Endometrial microvascular endothelial cells (primary cell): ENCODE results near the gene CACNB4. TPM values are rescaled to one million over a fixed set of nuclear protein-coding genes. Genes with fewer than 3 reads are reported as not detected.
"Not testable (repeated sequence)": the region's sequence is repeated elsewhere in the genome, so short reads cannot be mapped to it uniquely, and the experiment has no call there.

ENCODE experiments used
- in situ Hi-C: cut with HindIII; loops from 2 replicates; pipeline ENCODE4 v1.10.0; 2017; ENCODE audit warnings: low sequenced_read_pairs, low pct_unique_long_range_greater_than_20kb; ENCODE audit errors: inconsistent ontology term
- total RNA-seq: library from RNA; depleted of rRNA; stranded (reverse); fragments of >200 nt; gene quantifications from one replicate; pipeline ENCODE4 v1.2.3, GENCODE V29; 2015; ENCODE audit errors: inconsistent ontology term

Gene CACNB4
- not detected for total RNA-seq

DNA sequence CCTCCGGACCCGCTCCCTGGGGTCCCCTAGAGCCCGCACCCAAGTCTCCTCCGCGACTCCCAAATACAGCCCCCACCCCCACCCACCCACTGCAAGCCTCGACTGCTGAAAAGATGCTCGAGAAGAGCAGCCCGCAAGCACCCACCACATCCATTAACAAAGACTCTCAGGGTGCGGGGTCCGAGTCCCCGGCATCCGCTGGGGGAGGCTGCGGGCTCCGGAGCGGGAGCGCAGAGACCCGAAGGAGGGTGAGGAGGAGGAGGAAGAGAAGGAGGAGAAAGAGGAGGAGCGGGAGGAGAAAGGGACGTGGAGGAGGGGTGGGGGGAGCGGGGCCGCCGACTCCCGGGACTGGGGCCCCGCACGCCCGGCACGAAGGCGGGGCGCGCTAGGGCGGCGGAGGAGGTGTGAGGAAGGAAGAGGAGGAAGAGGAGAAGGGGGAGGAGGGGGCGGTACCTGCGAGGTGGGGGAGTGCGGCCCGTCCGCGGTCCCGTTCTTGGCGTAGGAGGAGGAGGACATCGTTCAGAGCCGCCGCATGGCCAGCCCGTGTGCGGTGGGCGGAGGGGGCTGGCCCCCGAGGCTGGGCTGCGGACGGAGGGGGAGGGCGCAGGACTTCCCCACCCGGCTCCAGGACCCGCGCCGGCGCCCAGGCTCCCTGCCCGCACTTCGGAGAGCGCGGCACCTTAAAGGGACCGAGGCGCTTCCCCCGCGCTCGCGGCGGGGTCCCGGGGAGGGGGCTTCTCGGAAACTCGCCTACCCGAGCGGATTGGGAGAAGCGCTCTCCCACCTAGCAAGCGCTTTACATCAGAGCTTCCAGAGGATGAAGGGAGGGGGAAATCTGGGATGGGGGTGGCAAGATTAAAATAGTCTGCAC, at the start of gene CACNB4:
CACNB4 (minus strand) TSS at position 549 of the 871 bp plus-strand sequence.
- in situ Hi-C loops = no loop called here

DNA sequence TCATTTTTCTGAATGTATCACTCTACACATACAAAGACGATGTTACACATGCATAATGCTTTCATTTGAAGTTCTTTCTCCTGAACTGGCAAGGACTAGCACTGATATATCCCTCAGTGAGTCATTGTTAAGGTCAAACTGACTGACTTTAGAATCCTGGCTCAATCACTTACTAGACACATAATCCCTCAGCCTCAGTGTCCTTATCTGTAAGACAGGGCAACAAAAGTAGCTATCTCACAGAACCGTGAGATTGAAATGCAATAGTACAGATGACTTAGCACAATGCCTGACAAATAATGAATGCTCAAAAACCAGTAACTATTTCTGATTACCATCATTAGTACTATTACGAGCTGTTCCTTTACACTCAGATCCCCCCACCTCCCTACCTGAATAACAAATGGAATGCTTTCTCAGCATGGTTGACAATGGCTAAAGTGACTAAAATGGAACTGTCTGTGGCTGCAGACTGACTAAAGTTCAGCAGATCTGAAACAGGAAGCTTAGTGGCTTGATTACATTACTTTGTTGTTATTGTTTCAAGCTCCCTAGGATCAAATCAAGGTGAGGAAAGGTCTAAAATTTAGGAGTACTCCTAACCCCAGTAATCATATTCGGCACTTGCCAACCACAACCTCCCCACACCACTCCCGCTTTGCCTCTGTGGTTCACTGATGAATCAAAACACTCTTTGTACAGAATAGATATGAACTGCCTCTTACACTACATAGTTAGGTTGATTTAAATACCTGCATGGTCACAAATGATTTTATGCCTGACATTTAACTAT, 35.8 kb upstream of the CACNB4 start:
- in situ Hi-C loops = no loop called here

DNA sequence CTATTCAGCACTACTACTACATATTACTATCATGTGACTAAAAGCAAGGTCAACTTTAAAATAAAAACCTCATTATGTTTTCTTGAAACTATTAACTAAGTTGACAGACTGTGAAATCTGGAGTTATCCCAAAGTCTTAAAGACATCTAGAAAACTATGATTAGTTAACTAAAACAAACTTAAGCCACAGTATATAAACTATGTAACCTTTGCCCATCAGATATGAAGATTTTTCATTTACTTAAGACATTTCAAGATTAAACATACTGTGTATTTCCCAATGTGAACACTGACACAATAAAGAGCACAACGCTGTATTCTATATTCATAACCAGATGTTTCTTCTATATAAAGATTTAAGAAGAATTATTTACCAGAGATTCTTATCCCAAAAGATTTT, 33.5 kb upstream of the CACNB4 start:
- in situ Hi-C loops = no loop called here

DNA sequence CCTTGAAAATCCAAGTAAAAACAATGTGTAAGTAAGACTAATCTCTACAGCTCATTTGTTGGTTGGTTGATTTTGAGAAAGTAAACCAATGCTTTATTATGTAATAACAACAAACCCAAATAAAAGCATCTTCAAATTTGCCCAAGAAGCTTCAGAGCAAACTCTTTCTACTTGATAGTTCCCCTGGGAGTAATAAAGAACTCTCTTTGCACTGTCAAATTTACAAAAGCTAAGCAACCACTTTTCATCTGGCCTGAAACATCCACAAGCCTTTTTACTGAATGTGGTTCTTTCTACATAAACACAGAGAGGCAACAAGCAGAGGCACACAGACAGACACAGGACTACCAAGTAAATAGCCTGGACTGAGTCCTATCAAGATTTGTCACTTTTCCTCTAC, 28.8 kb upstream of the CACNB4 start:
- in situ Hi-C loops = no loop called here

DNA sequence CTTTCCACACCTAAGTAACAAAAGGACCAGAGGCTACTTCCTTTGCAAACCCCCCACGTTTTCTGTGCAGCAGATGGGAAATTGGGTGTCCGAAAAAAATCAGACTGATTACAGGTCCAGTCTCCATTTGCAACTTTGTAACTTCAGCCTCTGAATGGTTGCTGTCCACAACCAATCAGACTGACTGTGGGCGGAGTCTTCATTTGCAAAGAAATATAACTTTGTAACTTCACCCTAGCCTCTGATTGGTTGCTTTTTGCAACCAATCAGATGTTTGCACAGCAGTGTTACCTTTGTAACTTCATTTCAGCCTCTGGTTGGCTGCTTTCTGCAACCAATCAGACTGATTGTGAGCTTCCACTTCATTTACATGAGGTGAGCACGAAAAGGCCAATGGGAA, 27.8 kb upstream of the CACNB4 start:
- in situ Hi-C loops = no loop called here

DNA sequence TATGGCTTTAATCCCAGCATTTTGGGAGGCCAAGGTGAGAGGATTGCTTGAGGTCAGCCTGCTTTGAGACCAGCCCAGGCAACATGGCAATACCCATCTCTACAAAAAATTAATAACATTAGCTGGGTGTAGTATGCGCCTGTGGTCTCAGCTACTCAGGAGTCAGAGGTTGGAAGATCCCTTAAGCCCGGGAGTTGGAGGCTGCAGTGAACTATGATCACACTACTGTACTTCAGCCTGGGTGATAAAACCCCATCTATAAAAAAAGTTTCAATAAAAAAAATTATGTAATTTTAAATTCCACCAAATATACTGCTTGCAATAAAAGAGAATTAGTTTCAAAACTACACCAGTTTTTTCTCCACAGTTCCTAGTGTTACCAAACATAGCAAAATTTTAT, 23.3 kb upstream of the CACNB4 start:
- in situ Hi-C loops = no loop called here

DNA sequence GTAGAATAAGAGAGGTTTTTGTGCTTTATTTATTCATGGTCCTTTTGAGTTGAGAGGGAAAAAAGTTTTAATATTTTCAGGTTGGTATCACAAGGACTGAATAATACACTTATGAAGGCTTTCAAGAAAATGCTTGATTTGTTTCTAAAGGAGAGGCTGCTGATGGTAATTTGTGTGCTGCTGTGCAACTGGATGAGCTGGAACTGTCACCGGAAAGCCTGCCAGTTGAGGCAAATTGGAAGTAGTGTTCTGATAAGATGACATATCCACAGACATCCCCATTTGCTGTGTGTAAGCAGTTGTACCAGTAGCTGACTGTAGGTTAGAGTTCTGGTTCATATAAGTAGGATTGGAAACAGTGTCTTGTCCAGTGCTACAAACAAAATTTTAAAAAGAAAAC, 21.6 kb upstream of the CACNB4 start:
- in situ Hi-C loops = no loop called here

DNA sequence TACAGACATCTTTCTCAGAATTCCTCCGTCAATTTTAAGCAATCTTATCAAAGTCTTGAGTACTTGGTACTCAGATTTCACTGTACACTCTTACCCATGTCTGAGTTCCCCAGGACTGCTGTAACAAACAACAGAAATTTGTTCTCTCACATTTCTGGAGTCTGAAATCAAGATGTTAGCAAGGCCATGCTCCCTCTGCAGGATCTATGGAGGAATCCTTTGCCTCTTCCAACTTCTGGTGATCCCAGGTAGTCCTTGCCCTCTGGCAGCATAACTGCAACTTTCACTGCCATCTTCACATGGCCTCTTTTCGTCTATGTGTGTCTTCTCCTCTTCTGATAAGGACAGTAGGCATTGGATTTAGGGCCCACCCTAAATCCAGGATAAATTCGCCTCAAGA, 17.1 kb upstream of the CACNB4 start:
- in situ Hi-C loops = no loop called here

DNA sequence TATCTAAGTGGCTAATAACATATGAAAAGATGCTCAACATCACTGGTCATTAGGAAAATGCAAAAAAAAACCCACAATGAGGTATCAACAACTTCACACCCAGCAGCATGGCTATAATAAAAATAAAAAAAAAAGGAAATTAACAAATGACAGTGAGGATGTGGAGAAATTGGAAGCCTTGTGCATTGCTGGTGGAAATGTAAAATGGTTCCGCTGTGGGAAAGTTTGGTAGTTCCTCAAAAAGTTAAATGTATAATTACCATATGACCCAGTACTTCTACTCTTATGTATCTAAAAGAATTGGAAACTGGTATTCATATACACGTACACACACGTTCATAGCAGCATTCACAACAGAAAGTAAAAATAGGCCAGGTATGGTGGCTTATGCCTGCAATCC, 15.5 kb upstream of the CACNB4 start:
- in situ Hi-C loops = no loop called here

DNA sequence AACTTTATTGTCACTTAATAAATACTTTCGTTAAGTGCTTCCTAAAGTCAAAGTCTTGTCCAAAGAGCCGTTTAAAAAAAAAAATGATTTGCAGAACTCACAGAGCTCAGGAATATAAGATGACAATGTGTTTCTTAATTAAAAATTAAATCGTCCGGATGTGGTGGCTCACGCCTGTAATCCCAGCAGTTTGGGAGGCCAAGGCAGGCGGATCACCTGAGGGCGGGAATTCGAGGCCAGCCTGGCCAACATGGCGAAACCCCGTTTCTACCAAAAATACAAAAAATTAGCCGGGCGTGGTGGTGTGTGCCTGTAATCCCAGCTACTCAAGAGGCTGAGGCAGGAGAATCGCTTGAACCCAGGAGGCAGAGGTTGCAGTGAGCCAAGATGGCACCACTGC, 8.3 kb upstream of the CACNB4 start:
- in situ Hi-C loops = not testable (repeated sequence)

DNA sequence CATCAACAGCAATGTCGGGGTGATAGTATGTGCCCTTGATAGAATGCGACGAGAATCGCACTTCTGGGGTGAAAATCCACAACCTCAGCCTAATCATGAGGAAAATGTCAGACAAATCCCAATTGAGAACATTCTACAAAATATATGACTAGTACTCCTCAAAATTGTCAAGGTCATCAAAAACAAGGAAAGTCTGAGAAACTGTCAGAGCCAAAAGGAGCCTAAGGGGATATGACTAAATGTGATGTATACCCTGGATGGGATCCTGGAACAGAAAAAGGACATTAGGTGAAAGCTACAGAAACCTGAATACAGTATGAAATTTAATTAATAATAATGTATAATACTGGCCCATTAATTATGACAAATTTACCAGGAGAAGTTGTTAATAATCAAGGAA, 7.6 kb upstream of the CACNB4 start:
- in situ Hi-C loops = no loop called here

DNA sequence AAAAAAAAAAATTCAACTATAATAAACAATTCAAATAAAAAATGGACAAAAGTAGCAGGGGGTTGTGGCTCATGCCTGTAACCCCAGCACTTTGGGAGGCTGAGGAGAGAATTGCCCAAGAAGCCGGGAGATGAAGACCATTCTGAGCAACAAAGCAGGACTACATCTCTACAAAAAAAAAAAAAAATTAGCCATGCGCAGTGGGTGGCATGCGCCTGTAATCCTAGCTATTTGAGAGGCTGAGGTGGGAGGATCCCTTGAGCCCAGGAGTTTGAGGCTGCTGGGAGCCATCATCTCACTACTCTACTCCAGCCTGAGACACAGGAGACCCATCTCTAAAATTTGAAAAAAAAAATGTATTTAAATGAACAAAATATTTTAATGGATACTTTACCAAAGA, 4.4 kb upstream of the CACNB4 start:
- in situ Hi-C loops = no loop called here

DNA sequence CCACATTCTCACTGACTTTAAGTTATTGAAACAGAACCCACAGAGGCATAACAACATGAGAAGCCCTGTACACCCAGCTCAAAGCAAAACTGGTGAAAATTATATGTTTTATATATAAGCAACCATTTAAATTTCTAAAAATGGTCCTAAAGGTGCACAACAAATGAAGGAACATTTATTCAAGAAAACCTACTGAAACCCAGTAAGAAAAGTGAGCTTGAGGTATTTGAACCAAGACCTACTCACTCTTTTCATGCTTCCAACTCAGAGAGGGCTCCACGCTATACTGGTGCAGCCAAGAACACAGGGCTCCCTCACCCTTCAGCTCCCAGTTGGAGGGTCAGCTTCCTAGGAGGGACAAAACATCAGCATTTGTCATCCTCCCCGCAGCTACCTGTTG, 2.1 kb upstream of the CACNB4 start:
- in situ Hi-C loops = no loop called here

DNA sequence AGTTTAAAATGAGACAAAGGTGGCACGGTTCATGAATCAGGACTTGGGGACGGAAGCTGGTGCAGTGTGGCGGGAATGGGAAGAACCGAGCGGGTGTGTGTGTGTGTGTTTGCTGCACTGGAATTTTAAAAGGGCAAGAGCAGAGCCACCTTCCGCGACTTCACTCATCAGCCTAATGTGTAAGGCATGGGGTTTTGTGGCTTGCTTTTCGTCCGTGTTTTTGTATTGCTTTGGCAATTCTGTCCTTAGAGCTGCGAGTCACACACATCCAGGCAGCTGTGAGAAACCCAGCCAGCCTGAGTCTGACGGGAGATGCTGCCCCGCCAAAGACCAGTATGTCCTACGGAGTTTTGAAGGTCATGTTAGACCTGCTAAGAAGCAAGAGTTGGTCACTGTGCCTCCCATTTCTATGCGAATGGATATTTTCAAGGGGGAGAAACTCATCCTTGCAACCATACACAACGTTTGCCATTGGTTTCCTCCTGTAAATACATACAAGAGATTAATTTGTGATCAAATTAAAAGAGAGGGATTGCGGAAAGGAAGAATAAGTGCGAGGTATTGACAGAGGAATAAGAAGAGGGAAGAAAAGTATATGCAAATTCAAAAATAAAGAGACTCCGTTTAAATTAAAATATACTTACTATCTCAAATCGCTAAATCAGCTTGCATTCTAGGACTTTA, 665 bp upstream of the CACNB4 start:
- in situ Hi-C loops = no loop called here

DNA sequence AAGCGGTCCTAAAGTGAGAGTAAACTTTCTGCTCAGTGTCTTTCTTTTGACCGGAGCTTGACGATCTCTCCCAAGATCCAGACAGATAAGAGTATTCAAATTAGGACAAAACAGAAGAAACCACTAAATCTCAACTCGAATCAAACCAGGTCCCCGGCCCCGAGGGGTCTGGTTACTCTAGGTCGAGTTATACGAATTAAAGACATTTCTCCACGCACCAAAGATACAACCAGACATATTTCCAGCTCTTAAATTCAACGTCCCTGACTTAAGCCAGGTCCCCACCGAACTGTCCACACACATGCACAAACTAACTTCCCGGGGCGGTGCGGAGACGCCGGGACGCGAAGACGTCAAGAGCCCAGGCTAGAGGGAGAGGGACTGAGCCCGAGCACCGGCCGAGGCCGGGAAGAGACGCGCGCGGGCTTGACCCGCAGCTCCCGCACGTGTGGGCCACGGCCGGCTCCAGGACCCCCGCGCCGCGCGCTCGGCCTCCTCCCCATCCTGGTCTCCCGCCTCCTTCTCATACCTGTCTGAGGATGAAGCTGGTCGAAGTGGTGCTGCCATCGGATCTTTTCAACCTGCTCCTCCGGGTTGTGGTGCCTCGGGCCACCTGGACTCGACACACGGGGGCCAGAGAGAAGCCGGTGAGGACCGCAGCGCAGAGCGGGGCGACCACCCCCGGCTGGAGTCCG, 896 bp downstream of the CACNB4 start:
- in situ Hi-C loops = no loop called here

DNA sequence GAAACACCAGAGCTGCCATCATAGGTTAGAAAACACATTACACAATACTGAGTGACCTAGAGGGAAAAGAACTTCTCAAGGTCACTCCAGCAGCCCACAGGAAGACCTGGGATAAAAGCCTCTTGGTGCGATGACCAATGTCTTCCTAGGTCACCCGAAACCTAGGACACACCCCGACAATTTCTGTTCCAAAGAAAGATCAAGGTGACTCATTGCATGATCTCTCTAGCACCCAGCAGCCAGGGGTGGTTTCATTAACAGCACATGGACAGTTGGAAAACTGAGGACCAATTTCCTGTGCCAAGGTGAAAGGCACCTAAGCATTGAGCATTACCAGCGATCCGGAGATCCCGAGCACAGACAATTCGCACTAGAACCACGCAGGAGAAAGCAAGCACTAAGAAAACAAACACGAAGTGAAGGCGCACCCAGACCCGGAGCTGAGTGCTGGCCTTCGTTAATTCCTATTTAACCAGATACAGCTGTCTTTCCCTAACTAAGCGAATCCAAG, 1.5 kb downstream of the CACNB4 start:
- in situ Hi-C loops = no loop called here

DNA sequence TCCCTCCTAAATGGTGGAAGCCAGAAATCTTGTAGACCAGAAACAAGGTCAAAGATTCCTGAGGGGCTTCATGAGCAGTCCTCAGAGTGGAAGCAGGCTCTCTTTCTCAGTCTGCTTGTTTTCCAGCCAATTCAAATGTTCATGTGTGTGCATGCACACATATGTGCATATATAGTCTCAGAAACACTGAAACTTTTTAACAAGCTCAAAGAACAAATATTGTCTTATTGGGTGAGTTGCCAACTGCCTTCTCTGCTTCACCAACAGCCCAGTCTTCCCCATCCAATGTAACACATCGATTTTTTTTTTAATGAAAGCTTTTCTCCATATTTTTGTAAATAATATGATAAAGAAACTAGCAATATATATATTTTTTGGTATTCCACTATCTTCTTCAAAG, 3.7 kb downstream of the CACNB4 start:
- in situ Hi-C loops = no loop called here

DNA sequence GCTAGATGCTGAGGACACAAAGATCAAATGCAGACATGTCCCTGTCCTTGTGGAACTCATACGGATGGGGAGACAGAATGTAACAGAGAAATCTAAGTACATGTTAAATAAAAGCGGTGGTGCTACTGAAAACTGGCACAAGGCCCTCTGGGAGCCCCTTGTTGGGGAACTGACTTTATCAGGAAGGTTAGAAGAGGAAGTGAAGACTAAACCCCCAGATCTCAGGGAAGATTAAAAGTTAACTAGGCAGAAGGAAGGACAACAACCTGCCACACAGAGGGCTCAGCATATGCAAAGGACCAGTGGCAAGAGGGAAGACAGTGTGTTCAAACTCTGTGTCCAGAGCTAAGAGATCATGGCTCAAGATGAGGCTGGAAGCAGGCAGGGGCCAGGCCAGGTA, 4.8 kb downstream of the CACNB4 start:
- in situ Hi-C loops = no loop called here

DNA sequence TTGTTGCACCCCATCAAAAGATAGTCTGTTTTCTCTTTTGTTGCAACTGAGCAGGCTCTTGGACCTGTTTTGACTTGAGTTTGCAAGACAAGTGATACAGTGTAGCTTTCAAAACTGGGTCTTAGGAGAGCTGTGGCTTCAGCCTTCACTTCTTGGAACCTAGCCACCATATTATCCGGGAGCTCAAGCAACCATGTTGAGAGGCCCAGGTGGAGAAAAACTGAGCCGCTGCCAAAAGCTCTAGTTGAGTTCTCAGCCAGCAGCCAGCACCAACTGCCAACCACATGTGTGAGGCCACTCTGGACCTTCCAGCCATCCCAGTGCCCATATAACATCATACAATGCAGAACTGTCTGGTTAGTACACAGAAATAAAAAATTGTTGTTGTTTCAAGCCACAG, 5.4 kb downstream of the CACNB4 start:
- in situ Hi-C loops = no loop called here
